ENCODE measurements around the gene ABCC1.

ABCC1 gene

GRCh38 chr16:16116841-16117240, 167.4 kb downstream of the ABCC1 start:
- no peak overlapping the region for H3K4me3 ChIP-seq (ENCODE audit: low read depth, low read length)
- DNase-seq (ENCODE audit: low read depth), result no peak
- no peak for TF ChIP-seq CTCF (conservative IDR thresholded peaks at IDR 0.05; ENCODE audit: low read depth, low read length)

GRCh38 chr16:16118337-16118736, 168.9 kb downstream of the ABCC1 start:
- DNase-seq (ENCODE audit: low read depth), result no peak
- H3K4me3 ChIP-seq (ENCODE audit: low read depth, low read length), result no peak overlapping the region
- TF ChIP-seq CTCF (conservative IDR thresholded peaks at IDR 0.05; ENCODE audit: low read depth, low read length), result no peak

GRCh38 chr16:16120044-16120381, 170.6 kb downstream of the ABCC1 start:
- TF ChIP-seq CTCF (conservative IDR thresholded peaks at IDR 0.05; ENCODE audit: low read depth, low read length), result no peak
- DNase-seq (ENCODE audit: low read depth), result no peak
- no peak overlapping the region for H3K4me3 ChIP-seq (ENCODE audit: low read depth, low read length)

- TF ChIP-seq CTCF (conservative IDR thresholded peaks at IDR 0.05; ENCODE audit: low read depth, low read length), result no peak
- peak; percentile 29 for DNase-seq (ENCODE audit: low read depth)
- no peak overlapping the region for H3K4me3 ChIP-seq (ENCODE audit: low read depth, low read length)
These were observed 171.2 kb downstream of the ABCC1 start for GRCh38 chr16:16120382-16121184.

- no peak overlapping the region for H3K4me3 ChIP-seq (ENCODE audit: low read depth, low read length)
- no peak for TF ChIP-seq CTCF (conservative IDR thresholded peaks at IDR 0.05; ENCODE audit: low read depth, low read length)
- no peak for DNase-seq (ENCODE audit: low read depth)
These were observed 171.8 kb downstream of the ABCC1 start for GRCh38 chr16:16121185-16121727.

- no peak for DNase-seq (ENCODE audit: low read depth)
- no peak overlapping the region for H3K4me3 ChIP-seq (ENCODE audit: low read depth, low read length)
These were observed 172.8 kb downstream of the ABCC1 start for GRCh38 chr16:16122264-16122663.

More at GRCh38 chr16:16122264-16122663, 172.8 kb downstream of the ABCC1 start:
- no peak for TF ChIP-seq CTCF (conservative IDR thresholded peaks at IDR 0.05; ENCODE audit: low read depth, low read length)

Measured in choroid plexus epithelial cell (primary cell).